GM18520 (cell line): ENCODE results near the gene CKLF.

Source experiments
- ATAC-seq: cut with Tn5 transposase; IDR thresholded peaks from one replicate; pipeline ENCODE4 v1.9.1; 2021; ENCODE audit not compliant: unreplicated experiment

The CKLF gene

GRCh38 chr16:66614161-66614802 is 61.9 kb downstream of the CKLF start:
- no peak for ATAC-seq
